WTC11 (cell line): ENCODE measurements around the gene SLC2A5. TPM values are rescaled to one million over a fixed set of nuclear protein-coding genes. Genes with fewer than 3 reads are reported as not detected.

Source experiments
- ATAC-seq: fragments of 200-7000 bp; cut with Tn5 transposase; 2 replicates; pipeline ENCODE4 v1.10.0; 2021; ENCODE audit warnings: mild to moderate bottlenecking, moderate library complexity
- CTCF ChIA-PET: fragments of 300-600 bp; sonication (Branson Sonifier 250); formaldehyde crosslinking; loops from one replicate; lab custom pipeline; 2021; ENCODE audit warnings: antibody characterized with exemption; lab: Charles Lee
- POLR2A ChIA-PET: fragments of 350-600 bp; sonication (Branson Sonifier 250); formaldehyde crosslinking; loops from one replicate; lab custom pipeline; 2021; ENCODE audit warnings: antibody characterized with exemption; lab: Charles Lee
- DNase-seq: peaks from one replicate; pipeline ENCODE4 v3.0.0; 2021; ENCODE audit warnings: low spot score
- H3K27ac Mint-ChIP-seq: 2 replicates; pipeline ENCODE4 v1.8.0; 2021; ENCODE audit warnings: mixed read lengths
- H3K27me3 Mint-ChIP-seq: 2 replicates; pipeline ENCODE4 v1.8.0; 2021; ENCODE audit warnings: low read depth, mild to moderate bottlenecking, moderate library complexity, mixed read lengths
- H3K36me3 Mint-ChIP-seq: 2 replicates; pipeline ENCODE4 v1.8.0; 2021; ENCODE audit warnings: mixed read lengths
- H3K4me1 Mint-ChIP-seq: 2 replicates; pipeline ENCODE4 v1.8.0; 2022; ENCODE audit warnings: mixed read lengths
- H3K4me3 Mint-ChIP-seq: 2 replicates; pipeline ENCODE4 v1.8.0; 2021; ENCODE audit warnings: mild to moderate bottlenecking, moderate library complexity, mixed read lengths
- H3K9me3 Mint-ChIP-seq: 2 replicates; pipeline ENCODE4 v1.8.0; 2021; ENCODE audit warnings: mixed read lengths
- AR ChIP-seq: fragments of 250-450 bp; sonication (Bioruptor Pico); IDR thresholded peaks from 2 replicates; pipeline ENCODE4 v1.9.0; 2021; ENCODE audit warnings: mild to moderate bottlenecking
- ESRRA ChIP-seq: sonication (generic); formaldehyde crosslinking; IDR thresholded peaks from 2 replicates; pipeline ENCODE4 v1.8.1; 2022; ENCODE audit warnings: mild to moderate bottlenecking, missing genetic modification reagents, borderline replicate concordance
- FOXP1 ChIP-seq: sonication (generic); formaldehyde crosslinking; IDR thresholded peaks from 2 replicates; pipeline ENCODE4 v1.8.0; 2022; ENCODE audit warnings: missing genetic modification reagents, mild to moderate bottlenecking, moderate library complexity, borderline replicate concordance
- FOXP4 ChIP-seq: sonication (generic); formaldehyde crosslinking; IDR thresholded peaks from 2 replicates; pipeline ENCODE4 v1.8.0; 2022; ENCODE audit warnings: mild to moderate bottlenecking, missing genetic modification reagents
- HMGXB4 ChIP-seq: sonication (generic); formaldehyde crosslinking; IDR thresholded peaks from 2 replicates; pipeline ENCODE4 v1.8.1; 2023; ENCODE audit warnings: mild to moderate bottlenecking, moderate library complexity, missing genetic modification reagents
- IRF1 ChIP-seq: sonication (generic); formaldehyde crosslinking; IDR thresholded peaks from 2 replicates; pipeline ENCODE4 v1.8.0; 2023; ENCODE audit warnings: missing genetic modification reagents
- KAT7 ChIP-seq: sonication (generic); formaldehyde crosslinking; IDR thresholded peaks from 2 replicates; pipeline ENCODE4 v1.8.1; 2023; ENCODE audit warnings: missing genetic modification reagents, mild to moderate bottlenecking, borderline replicate concordance
- MAX ChIP-seq: sonication (generic); formaldehyde crosslinking; IDR thresholded peaks from 2 replicates; pipeline ENCODE4 v1.8.0; 2022; ENCODE audit warnings: mild to moderate bottlenecking, missing genetic modification reagents
- MYBL2 ChIP-seq: sonication (generic); formaldehyde crosslinking; IDR thresholded peaks from 2 replicates; pipeline ENCODE4 v1.8.1; 2023; ENCODE audit warnings: mild to moderate bottlenecking, moderate library complexity, missing genetic modification reagents
- NFATC4 ChIP-seq: fragments of 250-450 bp; sonication (Bioruptor Pico); IDR thresholded peaks from 2 replicates; pipeline ENCODE4 v1.9.0; 2021; ENCODE audit warnings: mild to moderate bottlenecking
- SMAD4 ChIP-seq: sonication (generic); formaldehyde crosslinking; IDR thresholded peaks from 2 replicates; pipeline ENCODE4 v1.8.0; 2022; ENCODE audit warnings: mild to moderate bottlenecking, missing genetic modification reagents
- TEAD1 ChIP-seq: sonication (generic); formaldehyde crosslinking; IDR thresholded peaks from 2 replicates; pipeline ENCODE4 v1.8.0; 2022; ENCODE audit warnings: mild to moderate bottlenecking, missing genetic modification reagents
- ZNF138 ChIP-seq: sonication (generic); formaldehyde crosslinking; conservative IDR thresholded peaks from 2 replicates; pipeline ENCODE4 v1.8.1; 2022; ENCODE audit warnings: mild to moderate bottlenecking, moderate library complexity, missing genetic modification reagents
- ZNF263 ChIP-seq: sonication (generic); formaldehyde crosslinking; IDR thresholded peaks from 2 replicates; pipeline ENCODE4 v1.8.1; 2022; ENCODE audit warnings: low read depth, mild to moderate bottlenecking, moderate library complexity, missing genetic modification reagents
- ZNF317 ChIP-seq: sonication (generic); formaldehyde crosslinking; IDR thresholded peaks from 2 replicates; pipeline ENCODE4 v1.8.1; 2023; ENCODE audit warnings: low read depth, mild to moderate bottlenecking, moderate library complexity, missing genetic modification reagents, borderline replicate concordance
- ZNF396 ChIP-seq: fragments of 250-450 bp; sonication (Bioruptor Pico); IDR thresholded peaks from 2 replicates; pipeline ENCODE4 v1.8.0; 2021; ENCODE audit warnings: mild to moderate bottlenecking, moderate library complexity, borderline replicate concordance
- ZNF425 ChIP-seq: fragments of 250-450 bp; sonication (Bioruptor Pico); conservative IDR thresholded peaks from 2 replicates; pipeline ENCODE4 v1.9.0; 2021; ENCODE audit warnings: mild to moderate bottlenecking
- ZNF512 ChIP-seq: sonication (generic); formaldehyde crosslinking; IDR thresholded peaks from 2 replicates; pipeline ENCODE4 v1.8.1; 2022; ENCODE audit warnings: missing genetic modification reagents, borderline replicate concordance
- total RNA-seq: library from RNA; stranded (reverse); gene quantifications from 3 replicates; pipeline ENCODE4 v1.2.3, GENCODE V29; 2021

SLC2A5 gene
- total RNA-seq, 1 experiment from 2014 or later: 0.04 TPM

GRCh38 chr1:9086045-9086444, 16.6 kb upstream of the SLC2A5 start:
- no peak for DNase-seq
- peaks cover 13% of the 10 kb centered on the region for H3K4me1 Mint-ChIP-seq
- peaks cover 5% of the 10 kb centered on the region for H3K27me3 Mint-ChIP-seq
- ChIA-PET POLR2A (no interaction called here), CTCF (interaction anchor here (0.8 to 1.2 kb wide), 2 partner anchors 16 to 81 kb away, joined by 3 read pairs; no protein-coding TSS in a partner anchor)
- H3K4me3 Mint-ChIP-seq: no peak overlapping the region
- H3K9me3 Mint-ChIP-seq: peaks cover 24% of the 10 kb centered on the region
- peaks cover 17% of the 10 kb centered on the region for H3K36me3 Mint-ChIP-seq
- no peak overlapping the region; the same call in 1 of the 2 replicates for H3K27ac Mint-ChIP-seq
- TF ChIP-seq TEAD1 (CRISPR knock-in tag): no peak
- TF ChIP-seq FOXP1 (CRISPR knock-in tag): no peak
- TF ChIP-seq, all 79 proteins: peak for 0
- ATAC-seq: no peak

- no peak overlapping the region for H3K4me3 Mint-ChIP-seq
- no peak for TF ChIP-seq KAT7
- TF ChIP-seq MAX (CRISPR knock-in tag): no peak
- no peak for TF ChIP-seq SMAD4 (CRISPR knock-in tag)
- TF ChIP-seq ESRRA (CRISPR knock-in tag): no peak
- TF ChIP-seq HMGXB4 (CRISPR knock-in tag): no peak
- no peak for TF ChIP-seq ZNF396 (CRISPR knock-in tag)
- no peak for TF ChIP-seq ZNF317 (CRISPR knock-in tag)
- no peak for TF ChIP-seq ZNF425 (CRISPR knock-in tag)
- TF ChIP-seq MYBL2 (CRISPR knock-in tag): no peak
- TF ChIP-seq ZNF512 (CRISPR knock-in tag): no peak
- no peak for TF ChIP-seq ZNF138 (CRISPR knock-in tag)
- no peak for TF ChIP-seq AR (CRISPR knock-in tag)
- no peak for TF ChIP-seq NFATC4 (CRISPR knock-in tag)
- TF ChIP-seq ZNF263 (CRISPR knock-in tag): no peak
- TF ChIP-seq IRF1 (CRISPR knock-in tag): no peak
- no peak for TF ChIP-seq FOXP4 (CRISPR knock-in tag)
- no peak overlapping the region; the same call in 1 of the 2 replicates for H3K27ac Mint-ChIP-seq
- H3K36me3 Mint-ChIP-seq: peaks cover 17% of the 10 kb centered on the region
- ATAC-seq: no peak
- peaks cover 18% of the 10 kb centered on the region for H3K4me1 Mint-ChIP-seq
- H3K9me3 Mint-ChIP-seq: peaks cover 24% of the 10 kb centered on the region
- no peak for DNase-seq
- CTCF ChIA-PET: interaction anchor here (0.8 to 1.2 kb wide), 2 partner anchors 16 to 81 kb away, joined by 3 read pairs; no protein-coding TSS in a partner anchor
- POLR2A ChIA-PET: no interaction called here
- peaks cover 5% of the 10 kb centered on the region for H3K27me3 Mint-ChIP-seq
These were observed 16.0 kb upstream of the SLC2A5 start for GRCh38 chr1:9085306-9085940.
